Hepatocyte (in vitro differentiated cells): Measurements from ENCODE around the gene SULT1A2.

Source experiments
- EZH2 ChIP-seq: fragments of 200-600 bp; sonication (generic); IDR thresholded peaks from 2 replicates; pipeline ENCODE4 v1.6.1; 2016; ENCODE audit warnings: antibody characterized with exemption, mild to moderate bottlenecking, borderline replicate concordance
- EZH2phosphoT487 ChIP-seq: fragments of 200-600 bp; sonication (generic); IDR thresholded peaks from one replicate; pipeline ENCODE4 v1.6.1; 2018; ENCODE audit warnings: antibody characterized with exemption, mild to moderate bottlenecking, low read depth, moderate library complexity; ENCODE audit not compliant: unreplicated experiment, severe bottlenecking
- TF ChIP-seq, protein P1 (sequence below): fragments of 200-600 bp; sonication (generic); IDR thresholded peaks from 2 replicates; pipeline ENCODE4 v1.5.1; 2016; ENCODE audit warnings: antibody characterized with exemption, mild to moderate bottlenecking; ENCODE audit not compliant: poor library complexity

DNA sequence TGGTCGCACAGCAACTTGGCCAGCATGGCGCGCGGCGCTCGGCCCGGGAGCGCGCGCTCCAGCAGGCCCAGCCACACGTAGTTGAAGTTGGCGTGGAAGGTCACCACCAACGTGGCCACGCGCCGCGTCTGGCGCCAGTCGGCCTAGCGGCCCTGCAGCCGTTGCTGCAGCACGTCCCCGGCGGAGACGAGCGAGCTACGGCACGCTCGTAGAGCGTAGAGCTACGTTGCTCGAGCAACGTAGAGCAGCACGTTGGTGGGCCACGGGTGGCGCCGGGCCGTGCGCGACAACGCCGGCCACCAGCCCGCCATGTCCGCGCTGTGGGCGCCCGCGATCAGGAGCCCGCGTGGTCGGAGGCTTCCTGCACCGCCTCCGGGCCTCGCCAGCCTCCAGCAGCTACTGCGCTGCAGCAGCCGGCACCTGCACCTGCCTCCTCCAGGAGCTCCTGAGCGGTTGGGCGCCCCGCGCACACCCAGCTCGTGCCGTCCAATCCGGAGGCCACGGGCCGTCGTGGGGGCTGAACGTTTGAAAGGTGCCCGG lies 26.4 kb upstream of the SULT1A2 start:
- no peak for TF ChIP-seq EZH2phosphoT487
- TF ChIP-seq, protein P1, sequence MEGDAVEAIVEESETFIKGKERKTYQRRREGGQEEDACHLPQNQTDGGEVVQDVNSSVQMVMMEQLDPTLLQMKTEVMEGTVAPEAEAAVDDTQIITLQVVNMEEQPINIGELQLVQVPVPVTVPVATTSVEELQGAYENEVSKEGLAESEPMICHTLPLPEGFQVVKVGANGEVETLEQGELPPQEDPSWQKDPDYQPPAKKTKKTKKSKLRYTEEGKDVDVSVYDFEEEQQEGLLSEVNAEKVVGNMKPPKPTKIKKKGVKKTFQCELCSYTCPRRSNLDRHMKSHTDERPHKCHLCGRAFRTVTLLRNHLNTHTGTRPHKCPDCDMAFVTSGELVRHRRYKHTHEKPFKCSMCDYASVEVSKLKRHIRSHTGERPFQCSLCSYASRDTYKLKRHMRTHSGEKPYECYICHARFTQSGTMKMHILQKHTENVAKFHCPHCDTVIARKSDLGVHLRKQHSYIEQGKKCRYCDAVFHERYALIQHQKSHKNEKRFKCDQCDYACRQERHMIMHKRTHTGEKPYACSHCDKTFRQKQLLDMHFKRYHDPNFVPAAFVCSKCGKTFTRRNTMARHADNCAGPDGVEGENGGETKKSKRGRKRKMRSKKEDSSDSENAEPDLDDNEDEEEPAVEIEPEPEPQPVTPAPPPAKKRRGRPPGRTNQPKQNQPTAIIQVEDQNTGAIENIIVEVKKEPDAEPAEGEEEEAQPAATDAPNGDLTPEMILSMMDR: no peak
- no peak for TF ChIP-seq EZH2
